IPS-NIHi7 (cell line): ENCODE measurements around the gene DUOX1.
A peak's percentile ranks its signal among the peaks of the same experiment; 100 is the strongest.

Experiments
- DNase-seq: peaks from one replicate; pipeline ENCODE4 v3.0.0; 2012; ENCODE audit warnings: mixed read lengths; ENCODE audit errors: extremely low spot score

Gene DUOX1

GRCh38 chr15:45143946-45144345, 14.2 kb downstream of the DUOX1 start:
- DNase-seq, result no peak

GRCh38 chr15:45144775-45145174, 15.0 kb downstream of the DUOX1 start:
- no peak for DNase-seq

GRCh38 chr15:45146405-45146804, 16.6 kb downstream of the DUOX1 start:
- DNase-seq, result no peak

DNA sequence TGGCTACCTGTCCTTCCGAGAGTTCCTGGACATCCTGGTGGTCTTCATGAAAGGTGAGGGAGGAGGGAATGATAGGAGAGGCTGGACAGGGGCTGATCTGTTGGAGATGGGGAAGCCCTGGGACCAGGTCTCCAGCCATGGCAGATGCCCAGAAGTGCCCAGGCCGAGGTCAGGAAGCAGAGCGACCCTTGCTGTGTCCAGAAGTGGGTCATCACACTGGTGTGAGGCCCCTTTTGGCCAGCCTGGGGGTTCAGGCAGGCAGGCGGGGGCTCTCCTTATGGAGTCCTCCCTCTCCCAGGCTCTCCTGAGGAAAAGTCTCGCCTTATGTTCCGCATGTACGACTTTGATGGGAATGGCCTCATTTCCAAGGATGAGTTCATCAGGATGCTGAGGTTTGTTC, 17.8 kb downstream of the DUOX1 start:
- no peak for DNase-seq

DNA sequence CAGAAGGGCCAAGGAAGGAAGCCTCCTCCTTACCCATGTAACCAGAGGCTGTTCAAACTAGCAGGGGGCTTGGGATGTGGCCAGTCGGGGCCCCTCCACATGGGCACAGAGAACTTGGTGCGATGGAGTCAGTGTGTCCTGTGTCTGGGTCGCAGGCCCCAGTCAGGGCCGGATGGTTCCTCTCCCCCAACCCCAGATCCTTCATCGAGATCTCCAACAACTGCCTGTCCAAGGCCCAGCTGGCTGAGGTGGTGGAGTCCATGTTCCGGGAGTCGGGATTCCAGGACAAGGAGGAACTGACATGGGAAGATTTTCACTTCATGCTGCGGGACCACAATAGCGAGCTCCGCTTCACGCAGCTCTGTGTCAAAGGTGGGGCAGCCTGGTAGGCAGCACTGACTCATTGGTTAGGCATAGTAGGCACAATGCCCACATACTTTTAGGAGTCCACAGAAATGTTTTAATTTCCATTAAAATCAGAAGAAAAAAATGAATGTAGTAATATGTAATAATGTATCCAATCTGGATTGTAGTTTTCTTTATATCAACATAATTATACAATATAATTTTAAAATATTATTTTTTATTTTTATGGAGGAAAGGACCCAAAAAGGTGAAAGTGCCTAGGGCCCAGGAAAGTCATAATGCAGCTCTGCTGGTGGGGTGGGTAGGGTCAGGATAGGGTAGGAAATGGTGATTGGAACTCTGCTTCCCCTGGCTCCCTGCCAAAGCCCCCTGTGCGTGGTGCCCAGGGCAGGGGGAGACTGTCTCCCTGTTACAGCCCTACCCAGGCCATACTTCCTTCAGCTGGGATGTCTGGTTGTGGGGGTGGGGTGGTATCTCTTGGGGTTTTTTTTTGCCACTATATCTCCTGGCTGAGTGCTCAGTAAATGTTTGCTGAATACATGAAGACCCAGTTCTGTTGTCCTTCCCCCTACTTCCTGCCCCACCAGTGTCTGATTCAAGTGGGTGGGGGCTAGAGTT, 18.6 kb downstream of the DUOX1 start:
- DNase-seq, result no peak

GRCh38 chr15:45149060-45149459, 19.3 kb downstream of the DUOX1 start:
- DNase-seq, result no peak

DNA sequence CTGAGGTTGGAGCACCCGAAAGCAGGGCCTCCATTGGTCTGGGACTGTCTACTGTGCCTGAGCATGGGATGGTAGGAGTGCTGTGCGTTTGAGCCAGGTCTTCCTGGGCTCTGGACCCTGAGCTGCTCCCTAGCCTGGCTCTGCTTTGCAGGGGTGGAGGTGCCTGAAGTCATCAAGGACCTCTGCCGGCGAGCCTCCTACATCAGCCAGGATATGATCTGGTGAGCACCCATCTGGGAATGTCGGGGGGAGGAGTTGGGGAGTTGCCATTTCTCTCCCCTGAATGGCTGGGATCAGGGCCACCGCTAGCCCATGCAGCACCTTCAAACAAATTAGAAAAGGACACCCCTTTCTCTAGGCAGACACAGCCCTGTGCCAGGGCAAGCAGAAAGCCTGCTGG, 20.7 kb downstream of the DUOX1 start:
- DNase-seq, result no peak

- DNase-seq, result no peak
These were observed 21.2 kb downstream of the DUOX1 start for GRCh38 chr15:45150997-45151396.

DNA sequence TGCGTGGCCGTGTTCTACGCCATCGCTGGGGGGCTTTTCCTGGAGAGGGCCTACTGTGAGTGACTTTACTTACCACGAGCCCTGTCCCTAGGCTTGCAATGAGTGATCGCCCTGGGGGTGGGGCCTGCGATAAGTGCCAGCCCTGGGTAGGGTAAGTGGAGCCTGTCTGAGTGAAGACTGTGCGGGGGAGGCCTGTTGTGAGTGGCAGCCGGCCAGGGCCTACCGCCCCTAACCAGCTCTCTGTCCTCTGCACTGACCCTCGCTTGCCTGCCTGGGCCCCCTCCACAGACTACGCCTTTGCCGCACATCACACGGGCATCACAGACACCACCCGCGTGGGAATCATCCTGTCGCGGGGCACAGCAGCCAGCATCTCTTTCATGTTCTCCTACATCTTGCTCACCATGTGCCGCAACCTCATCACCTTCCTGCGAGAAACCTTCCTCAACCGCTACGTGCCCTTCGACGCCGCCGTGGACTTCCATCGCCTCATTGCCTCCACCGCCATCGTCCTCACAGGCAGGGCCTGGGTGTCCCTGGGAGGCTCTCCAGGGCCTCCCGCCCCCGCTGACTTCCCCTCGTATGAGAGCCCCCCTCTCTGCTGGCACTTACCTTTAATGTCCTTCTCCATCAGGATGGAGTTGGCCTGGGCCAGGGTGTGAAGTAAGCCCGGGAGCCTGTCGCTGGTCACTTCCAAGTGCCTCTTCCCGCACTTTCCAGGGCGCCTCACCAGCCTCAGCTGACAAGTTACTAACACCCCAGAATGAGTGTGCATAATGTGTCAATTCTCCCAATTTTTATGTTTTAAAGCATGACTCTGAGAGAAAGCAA, 22.4 kb downstream of the DUOX1 start:
- no peak for DNase-seq

GRCh38 chr15:45155739-45156138, 25.9 kb downstream of the DUOX1 start:
- no peak for DNase-seq

- no peak for DNase-seq
These were observed 27.1 kb downstream of the DUOX1 start for GRCh38 chr15:45156744-45157455.

- DNase-seq, result peak; percentile 31
These were observed 28.2 kb downstream of the DUOX1 start for GRCh38 chr15:45157974-45158373.

DNA sequence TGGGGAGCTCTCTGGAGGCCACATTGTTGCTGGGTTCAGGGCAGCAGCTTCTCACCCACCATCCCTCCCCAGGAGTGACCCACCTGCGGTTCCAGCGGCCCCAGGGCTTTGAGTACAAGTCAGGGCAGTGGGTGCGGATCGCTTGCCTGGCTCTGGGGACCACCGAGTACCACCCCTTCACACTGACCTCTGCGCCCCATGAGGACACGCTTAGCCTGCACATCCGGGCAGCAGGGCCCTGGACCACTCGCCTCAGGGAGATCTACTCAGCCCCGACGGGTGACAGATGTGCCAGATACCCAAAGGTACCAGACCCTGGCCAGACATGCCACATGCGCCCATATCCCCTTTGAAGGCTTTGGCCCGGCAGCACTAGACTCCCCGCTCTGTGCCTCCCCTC, 31.9 kb downstream of the DUOX1 start:
- no peak for DNase-seq

- peak; percentile 95 for DNase-seq
These were observed 33.1 kb downstream of the DUOX1 start for GRCh38 chr15:45162771-45163507.

DNA sequence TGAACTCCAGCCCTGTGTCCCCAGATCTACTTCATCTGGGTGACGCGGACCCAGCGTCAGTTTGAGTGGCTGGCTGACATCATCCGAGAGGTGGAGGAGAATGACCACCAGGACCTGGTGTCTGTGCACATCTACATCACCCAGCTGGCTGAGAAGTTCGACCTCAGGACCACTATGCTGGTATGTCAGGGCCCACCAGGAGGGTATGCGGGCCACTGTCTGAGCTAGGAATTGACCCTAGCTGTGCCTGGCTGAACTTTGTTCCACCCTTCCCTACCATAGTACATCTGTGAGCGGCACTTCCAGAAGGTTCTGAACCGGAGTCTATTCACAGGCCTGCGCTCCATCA, 33.7 kb downstream of the DUOX1 start:
- no peak for DNase-seq

DNA sequence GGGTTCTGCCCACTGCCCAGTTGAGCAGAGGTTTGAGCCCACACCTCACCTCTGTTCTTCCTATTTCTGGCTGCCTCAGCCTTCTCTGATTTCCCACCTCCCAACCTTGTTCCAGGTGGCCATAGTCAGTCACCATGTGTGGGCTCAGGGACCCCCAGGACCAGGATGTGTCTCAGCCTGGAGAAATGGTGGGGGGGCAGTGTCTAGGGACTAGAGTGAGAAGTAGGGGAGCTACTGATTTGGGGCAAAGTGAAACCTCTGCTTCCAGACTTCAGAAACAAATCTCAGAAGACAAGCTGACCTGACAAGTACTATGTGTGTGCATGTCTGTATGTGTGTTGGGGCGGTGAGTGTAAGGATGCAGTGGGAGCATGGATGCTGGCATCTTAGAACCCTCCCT, 35.1 kb downstream of the DUOX1 start:
- no peak for DNase-seq

DNA sequence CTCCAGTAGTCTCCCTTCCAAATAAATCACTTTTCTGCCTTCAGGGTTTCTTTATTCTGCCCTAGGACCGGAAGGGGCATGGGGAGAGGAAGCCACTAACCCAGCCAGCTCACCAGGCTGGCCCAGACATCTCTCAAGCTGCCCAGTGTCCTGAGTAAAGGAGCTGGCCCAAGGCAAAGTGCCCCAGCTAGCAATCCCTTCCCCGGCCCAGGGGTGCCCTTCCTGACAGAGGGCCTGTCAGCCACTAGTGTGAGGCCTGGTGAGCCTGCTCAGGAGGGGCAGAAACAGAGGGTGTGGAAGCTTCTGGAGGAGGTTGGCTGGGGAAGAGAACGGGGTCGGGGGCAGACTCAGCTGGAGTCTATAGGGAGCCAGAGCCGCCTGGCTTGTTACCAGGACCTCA, 35.7 kb downstream of the DUOX1 start:
- DNase-seq, result no peak

- DNase-seq, result peak; percentile 84
These were observed 37.2 kb downstream of the DUOX1 start for GRCh38 chr15:45166834-45167630.

DNA sequence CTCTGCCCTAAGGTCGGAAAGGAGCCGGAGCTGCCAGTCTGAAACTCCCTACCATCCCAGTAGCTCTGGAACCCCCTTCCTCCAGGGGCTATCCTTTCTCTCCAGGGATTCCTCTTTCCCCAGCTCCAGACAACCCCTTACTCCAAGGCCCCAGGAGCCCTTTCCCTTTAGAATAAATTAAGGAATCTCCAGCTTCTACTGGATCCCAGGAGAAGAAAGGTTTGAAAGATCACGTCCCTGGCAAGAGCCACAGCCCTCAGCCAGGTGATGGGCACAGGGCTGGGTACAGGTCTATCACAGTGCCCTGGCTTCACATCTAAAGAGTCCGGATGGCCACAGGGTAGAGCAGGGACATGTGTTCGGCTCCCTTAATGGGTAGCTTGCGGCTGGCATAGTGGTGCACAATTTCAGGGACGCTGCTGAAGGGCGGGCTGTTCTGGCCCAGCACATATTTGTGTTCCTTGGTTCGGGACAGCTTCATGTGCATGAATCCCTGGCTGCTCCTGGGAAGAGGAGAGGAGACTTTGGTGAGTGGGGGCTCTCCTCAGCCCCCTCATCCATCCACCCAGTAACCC, 37.9 kb downstream of the DUOX1 start:
- DNase-seq, result no peak

GRCh38 chr15:45168286-45168685, 38.5 kb downstream of the DUOX1 start:
- DNase-seq, result no peak
